Right cardiac atrium (tissue), 5 donors: ENCODE results near the gene VRK1. TPM values are rescaled to one million over a fixed set of nuclear protein-coding genes. Genes with fewer than 3 reads are reported as not detected.
A peak's percentile ranks its signal among the peaks of the same experiment; 100 is the strongest.

ENCODE experiments used
- ATAC-seq, 2 donors: fragments of 200-7000 bp; cut with Tn5 transposase; one replicate each; pipeline versions ENCODE4 v1.8.0 to v1.9.1; 2020; ENCODE audit warnings: moderate library complexity in 2 of 2, mild to moderate bottlenecking in 1 of 2
- DNase-seq, 3 donors: peaks; one replicate each; pipeline ENCODE4 v3.0.0-alpha.2; 2020
- H3K27ac ChIP-seq: one replicate; pipeline ENCODE4 v1.5.1; 2013; ENCODE audit warnings: mild to moderate bottlenecking, low read length, control low read depth, moderate library complexity
- H3K27me3 ChIP-seq: one replicate; pipeline ENCODE4 v1.6.1; 2013; ENCODE audit not compliant: control insufficient read depth, insufficient read depth
- H3K4me1 ChIP-seq: one replicate; pipeline ENCODE4 v1.6.1; 2013; ENCODE audit warnings: low read length; ENCODE audit not compliant: control insufficient read depth, insufficient read depth
- H3K4me3 ChIP-seq: one replicate; pipeline ENCODE4 v1.5.1; 2013; ENCODE audit warnings: low read length, control low read depth
- H3K9me3 ChIP-seq: one replicate; pipeline ENCODE4 v1.6.1; 2013; ENCODE audit warnings: low read length; ENCODE audit not compliant: control insufficient read depth
- WGBS: extraction: QIAGEN DNeasy Blood & Tissue Kit; methylation state at CpG from one replicate; pipeline ENCODE4 v1.1.7; 2013; 5-methylcytosine and 5-hydroxymethylcytosine counted together
- intact Hi-C, 4 donors: fragments of 100-400 bp; cut with DNase I; formaldehyde crosslinking; loops; one replicate each; pipeline versions ENCODE4 v1.11.0 to v1.14.0; 2022 to 2023
- polyA plus RNA-seq: library from polyadenylated mRNA; stranded (reverse); fragments of 200-250 nt; gene quantifications from one replicate; pipeline ENCODE4 v1.2.3, GENCODE V29; 2013
- total RNA-seq, 4 donors: library from RNA; stranded (reverse); fragmentation: NEBNext Ultra II Directional; extraction: Animal tissue kit (Norgen Biotek cat#: 25700); gene quantifications; one replicate each; pipeline ENCODE4 v1.2.1, GENCODE V29; 2021
- donor health status: healthy with polysubstance abuse.
- donor health status: DM: no; HTN: yes; CAD: no.
- donor health status: DM: no; HTN: no; CAD: no.
- donor health status: DM: no; HTN: yes; CAD: no; lungs with severe emphysema.
- donor health status: DM: yes; HTN: yes; CAD: no.

The VRK1 gene
- total and polyA plus RNA-seq, 5 donors = 4.9 to 9.6 (median 7.7) TPM

DNA sequence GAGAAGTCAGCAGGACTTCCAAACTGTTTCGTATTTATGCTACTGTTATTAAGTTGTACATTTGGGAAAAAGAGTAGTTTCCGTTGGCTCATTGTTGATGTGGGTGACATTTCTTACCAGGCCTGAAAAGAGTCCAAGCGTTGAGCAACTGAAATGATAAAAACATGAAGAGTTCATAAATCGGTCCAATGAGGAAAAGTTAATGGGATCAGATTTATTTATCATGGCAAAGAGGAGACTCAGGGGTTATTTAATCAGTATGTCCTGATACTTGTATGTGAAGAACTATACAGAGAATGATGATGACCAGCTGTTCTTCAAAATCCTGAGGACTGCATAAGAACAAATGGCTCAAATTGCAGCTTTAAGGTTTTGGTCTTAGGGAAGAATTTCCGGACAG lies 7.7 kb downstream of the VRK1 start:
- ATAC-seq = no peak
- Histone ChIP-seq H3K4me1 (peaks cover 4% of the 10 kb centered on the region), H3K27ac (no peak overlapping the region), H3K4me3 (no peak overlapping the region), H3K27me3 (no peaks in the 10 kb centered on the region), H3K9me3 (no peaks in the 10 kb centered on the region)
- intact Hi-C loops = no loop called here
- DNase-seq = no peak
- 64% methylated on average over 5 of the region's 5 CpGs for WGBS

DNA sequence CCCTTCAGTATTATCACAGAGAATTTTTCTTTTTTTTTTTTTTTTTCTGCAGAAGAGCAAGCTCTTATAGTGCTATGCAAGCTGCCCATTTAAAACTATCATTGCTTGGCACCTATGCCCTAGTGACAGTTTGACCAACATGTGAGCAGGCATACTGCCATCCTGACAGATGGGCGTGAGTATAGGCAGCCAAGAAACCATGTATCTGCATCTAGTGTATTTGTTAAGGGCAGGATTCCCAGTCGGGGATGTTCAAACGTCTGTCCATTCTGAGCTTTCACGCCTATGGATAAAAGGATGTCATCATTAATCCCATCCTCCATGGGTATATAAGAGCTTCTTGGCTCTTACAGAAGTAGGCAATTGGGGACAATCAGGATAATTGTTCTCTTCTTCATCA lies 8.8 kb downstream of the VRK1 start:
- Histone ChIP-seq H3K27me3 (no peaks in the 10 kb centered on the region), H3K9me3 (no peaks in the 10 kb centered on the region), H3K27ac (no peak overlapping the region), H3K4me3 (no peak overlapping the region), H3K4me1 (peaks cover 4% of the 10 kb centered on the region)
- DNase-seq = peak in 1 of 3 donors; percentile 47
- intact Hi-C loops = no loop called here
- ATAC-seq = peak; percentile 64 to 86
- WGBS = 54% methylated on average over 4 of the region's 4 CpGs

DNA sequence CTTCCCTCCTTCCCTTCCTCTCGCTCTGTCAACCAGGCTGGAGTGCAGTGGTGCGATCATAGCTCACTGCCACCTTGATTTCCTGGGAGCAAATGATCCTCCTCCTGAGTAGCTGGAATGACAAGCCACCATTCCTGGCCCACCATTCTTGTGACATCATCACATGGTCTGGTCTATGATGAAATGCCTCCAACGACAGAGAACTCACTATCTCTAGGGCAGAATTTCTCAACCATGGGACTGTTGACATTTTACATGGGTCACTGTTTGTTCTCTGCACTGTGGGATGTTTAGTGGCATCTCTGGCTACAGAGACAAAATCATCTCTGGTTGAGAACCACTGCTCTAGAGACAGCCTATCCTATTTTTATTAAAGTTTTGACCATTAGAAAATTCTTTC lies 9.7 kb downstream of the VRK1 start:
- no peaks in the 10 kb centered on the region for H3K27me3 ChIP-seq
- H3K4me1 ChIP-seq = peaks cover 4% of the 10 kb centered on the region
- DNase-seq (no peak), ATAC-seq (peak; percentile 26 to 71)
- intact Hi-C loops = no loop called here
- WGBS = 75% methylated on average over 3 of the region's 3 CpGs
- H3K27ac ChIP-seq = no peak overlapping the region
- no peaks in the 10 kb centered on the region for H3K9me3 ChIP-seq
- no peak overlapping the region for H3K4me3 ChIP-seq

DNA sequence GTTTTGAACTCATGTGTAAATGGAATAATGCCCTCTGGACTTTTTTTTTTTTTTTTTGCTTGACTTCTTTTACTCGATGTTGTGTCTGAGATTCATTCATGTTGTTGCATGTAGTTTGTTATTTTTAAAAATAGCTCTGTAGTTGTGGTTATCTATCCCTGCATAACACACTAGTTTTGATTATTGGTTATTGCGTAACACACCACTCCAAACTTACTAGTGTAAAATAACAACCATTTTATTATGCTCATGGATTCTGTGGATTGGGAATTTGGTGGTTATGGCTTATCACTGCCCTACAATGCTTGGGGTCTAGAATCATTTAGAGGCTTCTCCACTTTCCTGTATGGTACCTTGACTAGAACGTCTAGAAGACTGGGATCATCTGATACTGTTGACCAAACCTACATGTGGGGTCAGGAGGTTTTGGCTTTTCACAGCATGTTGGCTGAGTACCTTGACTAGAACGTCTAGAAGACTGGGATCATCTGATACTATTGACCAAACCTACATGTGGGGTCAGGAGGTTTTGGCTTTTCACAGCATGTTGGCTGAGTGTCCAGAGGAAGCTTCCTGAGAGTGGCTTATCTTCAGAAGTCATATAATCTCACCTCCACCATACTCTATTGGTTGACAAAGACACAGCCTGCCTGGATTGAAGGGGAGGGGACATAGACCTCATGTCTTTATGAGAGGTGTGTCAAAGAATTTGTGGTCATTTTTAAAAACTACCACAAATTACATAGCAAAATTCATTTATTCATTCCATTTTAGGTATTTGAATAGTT lies 11.6 kb downstream of the VRK1 start:
- Histone ChIP-seq H3K4me3 (no peak overlapping the region), H3K27me3 (no peaks in the 10 kb centered on the region), H3K9me3 (no peaks in the 10 kb centered on the region), H3K27ac (no peak overlapping the region), H3K4me1 (peaks cover 4% of the 10 kb centered on the region)
- intact Hi-C loops = no loop called here
- WGBS = 85% methylated on average over 4 of the region's 4 CpGs
- no peak for ATAC-seq
- no peak for DNase-seq

DNA sequence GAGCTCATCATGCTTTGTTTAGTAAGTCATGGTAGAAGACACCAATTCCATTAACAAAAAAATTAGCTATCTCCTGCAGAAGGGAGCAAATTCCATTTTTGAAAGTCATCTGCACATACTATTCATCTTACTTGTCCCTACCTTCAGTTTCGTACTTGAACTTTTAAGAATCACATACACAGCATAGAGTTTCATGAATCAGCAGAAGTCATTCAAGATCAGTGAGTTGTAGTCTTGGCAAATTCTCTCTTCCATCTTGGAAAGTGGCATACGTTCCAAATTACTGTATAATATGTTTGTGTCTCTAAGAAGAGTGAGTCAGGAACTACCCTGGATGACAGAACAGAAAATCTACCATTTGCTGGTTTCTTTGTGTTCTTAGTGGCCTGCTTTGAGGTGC lies 14.1 kb downstream of the VRK1 start:
- Histone ChIP-seq H3K4me3 (no peak overlapping the region), H3K9me3 (no peaks in the 10 kb centered on the region), H3K4me1 (peaks cover 2% of the 10 kb centered on the region), H3K27me3 (no peaks in the 10 kb centered on the region), H3K27ac (no peak overlapping the region)
- intact Hi-C loops = no loop called here
- WGBS = 66% methylated on average over 2 of the region's 2 CpGs
- DNase-seq (no peak), ATAC-seq (no peak)

DNA sequence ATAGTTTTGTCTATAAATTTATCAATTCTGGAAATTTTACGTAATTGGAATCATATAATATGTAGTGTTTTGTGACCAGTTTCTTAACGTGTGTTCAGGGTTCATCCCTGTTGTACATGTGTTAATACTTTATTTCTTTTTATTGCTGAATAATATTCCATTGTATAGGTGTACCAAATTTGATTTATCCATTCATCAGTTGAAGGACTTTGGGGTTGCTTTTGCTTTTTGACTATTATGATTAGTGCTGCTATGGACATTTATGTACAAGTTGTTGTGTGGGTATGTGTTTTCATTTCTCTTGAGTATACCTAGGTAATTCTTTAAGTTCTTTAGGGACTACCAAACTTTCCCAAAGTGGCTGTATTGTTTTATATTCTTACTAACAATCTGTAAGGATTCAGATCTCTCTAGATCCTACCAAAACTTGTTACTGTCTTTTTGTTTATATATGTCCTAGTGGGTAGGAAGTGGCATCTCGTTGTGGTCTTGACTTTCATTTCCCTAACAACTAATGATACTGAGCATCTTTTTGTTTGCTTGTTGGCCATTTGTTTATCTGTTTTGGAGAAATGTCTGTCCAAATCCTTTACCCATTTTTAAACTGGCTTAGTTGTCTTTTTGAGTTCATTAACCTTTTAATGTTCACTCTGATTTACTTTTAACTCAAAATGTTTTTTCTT lies 14.9 kb downstream of the VRK1 start:
- H3K4me1 ChIP-seq = no peaks in the 10 kb centered on the region
- H3K4me3 ChIP-seq = no peak overlapping the region
- no peak for DNase-seq
- H3K9me3 ChIP-seq = no peaks in the 10 kb centered on the region
- WGBS = 82% methylated on average over 3 of the region's 3 CpGs
- no peak for ATAC-seq
- intact Hi-C loops = no loop called here
- no peaks in the 10 kb centered on the region for H3K27me3 ChIP-seq
- H3K27ac ChIP-seq = no peak overlapping the region

DNA sequence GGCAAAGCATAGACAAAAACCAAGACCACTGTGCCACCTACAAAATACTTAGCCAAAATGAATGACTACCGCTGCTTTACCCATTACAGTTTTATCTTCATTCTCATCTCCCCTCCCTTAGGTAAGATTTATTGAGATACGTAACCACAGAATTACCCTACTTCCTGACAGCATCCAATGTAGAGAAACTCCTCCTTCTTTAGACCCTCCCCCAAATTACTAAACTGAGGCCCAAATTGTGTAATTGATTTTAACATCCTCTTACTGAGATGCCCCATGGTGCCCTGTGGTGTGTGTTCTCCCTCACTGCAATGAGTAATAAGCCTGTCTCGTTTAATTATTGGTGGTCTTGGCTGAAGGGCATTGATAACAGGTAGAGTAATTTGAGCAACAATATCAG lies 19.1 kb downstream of the VRK1 start:
- H3K27ac ChIP-seq = no peak overlapping the region
- H3K4me1 ChIP-seq = no peaks in the 10 kb centered on the region
- H3K27me3 ChIP-seq = no peaks in the 10 kb centered on the region
- H3K9me3 ChIP-seq = no peaks in the 10 kb centered on the region
- DNase-seq (no peak), ATAC-seq (no peak)
- no peak overlapping the region for H3K4me3 ChIP-seq
- WGBS = 89% methylated on average over 3 of the region's 3 CpGs
- intact Hi-C loops = no loop called here

DNA sequence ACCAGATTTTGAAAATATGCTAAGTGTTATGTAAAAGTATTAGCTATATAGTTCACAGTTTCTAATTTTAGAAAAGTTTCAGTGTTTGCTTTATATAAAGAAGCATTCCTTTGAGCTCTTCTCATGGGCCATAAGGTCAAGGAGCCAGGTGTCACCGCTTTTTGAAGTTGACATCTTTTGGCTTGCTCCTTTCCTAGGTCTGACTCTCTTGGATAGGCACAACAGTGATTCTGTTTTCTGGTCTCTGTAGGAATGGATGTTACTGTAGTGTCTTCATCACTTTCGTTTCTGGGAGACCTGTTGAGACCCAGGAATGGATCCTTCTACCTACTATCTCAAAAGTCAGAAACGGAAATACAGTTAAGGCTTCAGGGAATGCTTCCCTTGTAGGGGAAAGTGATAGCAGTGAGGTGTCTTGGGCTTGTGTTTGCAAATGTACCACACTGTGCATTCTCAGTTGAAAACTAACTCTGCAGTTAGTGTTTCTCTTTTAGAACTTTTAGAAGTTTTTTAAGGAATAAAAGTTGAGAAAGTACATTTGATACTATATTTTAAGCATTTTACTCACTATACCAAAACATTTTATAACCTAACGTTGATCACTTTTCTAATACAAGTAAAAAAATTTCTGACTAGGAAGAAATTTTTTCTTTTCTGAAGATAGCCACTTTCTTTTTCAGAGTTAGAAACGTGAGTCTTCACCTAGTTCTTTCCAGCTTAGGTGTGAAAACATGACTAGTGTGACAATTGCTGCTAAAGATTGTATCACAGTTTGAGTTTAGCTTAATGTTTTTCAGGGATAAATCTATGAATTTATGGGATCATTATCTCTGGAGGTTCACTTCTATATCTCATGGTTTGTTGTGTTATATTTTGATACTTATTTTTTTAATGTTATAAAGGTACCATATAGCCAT lies 20.8 kb downstream of the VRK1 start:
- Histone ChIP-seq H3K27me3 (no peaks in the 10 kb centered on the region), H3K27ac (no peak overlapping the region), H3K9me3 (no peaks in the 10 kb centered on the region), H3K4me3 (no peak overlapping the region), H3K4me1 (peaks cover 2% of the 10 kb centered on the region)
- DNase-seq = no peak
- 61% methylated on average over 5 of the region's 5 CpGs for WGBS
- ATAC-seq = no peak
- intact Hi-C loops = no loop called here

DNA sequence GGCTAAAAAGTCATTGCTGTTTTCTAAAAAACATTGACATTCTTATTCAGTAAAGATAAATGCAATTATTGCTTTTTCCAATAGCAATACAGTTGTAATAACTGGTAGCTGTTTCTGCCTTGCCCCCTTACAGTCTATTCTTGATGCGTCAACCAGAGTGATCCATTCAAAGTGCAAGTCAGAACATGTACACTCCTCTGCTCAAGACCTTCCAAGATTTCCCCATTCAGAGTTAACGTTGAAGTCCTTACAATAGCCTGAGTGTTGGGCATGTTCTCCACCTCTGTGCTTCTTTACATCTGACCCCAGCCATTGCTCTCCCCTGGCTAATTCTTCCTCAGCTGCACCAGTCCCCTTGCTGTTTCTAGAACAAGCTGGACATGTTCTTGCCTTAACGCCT lies 24.3 kb downstream of the VRK1 start:
- DNase-seq (no peak), ATAC-seq (no peak)
- Histone ChIP-seq H3K27ac (no peak overlapping the region), H3K4me1 (peaks cover 2% of the 10 kb centered on the region), H3K9me3 (no peaks in the 10 kb centered on the region), H3K27me3 (no peaks in the 10 kb centered on the region), H3K4me3 (no peak overlapping the region)
- intact Hi-C loops = no loop called here
- WGBS = 93% methylated on average over 3 of the region's 3 CpGs

DNA sequence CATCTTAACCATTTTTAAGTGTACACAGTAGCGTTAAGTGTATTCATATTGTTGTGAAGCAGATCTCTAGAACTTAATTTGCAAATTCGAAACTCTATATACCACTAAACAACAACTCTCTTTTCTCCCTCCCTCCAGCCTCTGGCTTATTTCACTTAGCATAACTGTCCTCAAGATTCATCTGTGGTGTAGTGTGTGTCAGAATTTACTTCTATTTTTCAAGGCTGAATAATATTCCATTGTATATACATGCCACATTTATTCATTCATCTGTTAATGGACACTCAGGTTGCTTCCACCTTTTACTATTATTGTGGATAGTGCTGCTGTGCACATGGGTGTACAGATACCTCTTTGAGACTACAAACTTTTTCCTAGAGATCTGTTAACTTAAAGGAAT lies 26.5 kb downstream of the VRK1 start:
- 98% methylated on average over 2 of the region's 2 CpGs for WGBS
- intact Hi-C loops = no loop called here
- DNase-seq (no peak), ATAC-seq (no peak)
- H3K27me3 ChIP-seq = no peaks in the 10 kb centered on the region
- no peaks in the 10 kb centered on the region for H3K9me3 ChIP-seq
- peaks cover 2% of the 10 kb centered on the region for H3K4me1 ChIP-seq
- no peak overlapping the region for H3K27ac ChIP-seq
- no peak overlapping the region for H3K4me3 ChIP-seq

DNA sequence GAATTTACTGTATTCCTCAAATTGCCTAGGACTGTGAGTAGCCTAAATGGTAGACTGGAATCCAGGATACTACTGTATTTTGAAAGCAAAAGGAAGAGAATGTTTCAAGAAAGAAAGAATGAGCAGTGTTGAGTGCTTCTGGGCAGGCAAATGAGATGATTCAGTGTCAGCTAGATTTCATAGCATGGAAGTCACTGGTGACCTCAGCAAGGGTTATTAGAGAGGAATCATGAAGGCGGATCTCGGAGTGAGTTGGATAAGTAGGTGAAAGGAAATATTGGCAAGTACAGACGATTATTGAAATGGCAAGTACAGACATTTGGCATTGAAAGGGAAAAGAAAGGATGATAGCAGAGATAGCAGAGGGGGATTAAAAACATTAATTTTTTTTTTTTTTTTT lies 27.1 kb downstream of the VRK1 start:
- H3K27ac ChIP-seq = no peak overlapping the region
- H3K4me1 ChIP-seq = peaks cover 2% of the 10 kb centered on the region
- no peak overlapping the region for H3K4me3 ChIP-seq
- intact Hi-C loops = no loop called here
- no peak for DNase-seq
- ATAC-seq = no peak
- 76% methylated on average over 3 of the region's 3 CpGs for WGBS
- no peaks in the 10 kb centered on the region for H3K9me3 ChIP-seq
- no peaks in the 10 kb centered on the region for H3K27me3 ChIP-seq
